Measurements from ENCODE around the gene CHST11. TPM values are rescaled to one million over a fixed set of nuclear protein-coding genes. Genes with fewer than 3 reads are reported as not detected.

The CHST11 gene
- total RNA-seq, 1 experiment from 2014 or later = 0.25 TPM

- H3K9me3 Mint-ChIP-seq (ENCODE audit: unreplicated experiment) = no peaks in the 10 kb centered on the region
- POLR2A ChIA-PET = no interaction called here
- BruUV-seq (replicated peaks) = no TSS peak
These were observed 62.7 kb downstream of the CHST11 start for GRCh38 chr12:104519190-104520019.

GRCh38 chr12:104520242-104520900 is 63.6 kb downstream of the CHST11 start:
- BruUV-seq (replicated peaks) = no TSS peak
- H3K27me3 Mint-ChIP-seq (ENCODE audit: insufficient read depth, unreplicated experiment) = peaks cover 14% of the 10 kb centered on the region

More at GRCh38 chr12:104519190-104520019, 62.7 kb downstream of the CHST11 start:
- Mint-ChIP-seq H3K36me3 (ENCODE audit: insufficient read depth, unreplicated experiment) (no peaks in the 10 kb centered on the region), H3K27ac (ENCODE audit: unreplicated experiment) (no peak overlapping the region), H3K27me3 (ENCODE audit: insufficient read depth, unreplicated experiment) (peaks cover 15% of the 10 kb centered on the region), H3K4me3 (ENCODE audit: unreplicated experiment) (no peak overlapping the region), H3K4me1 (ENCODE audit: low read depth, unreplicated experiment) (no peaks in the 10 kb centered on the region)
- Histone ChIP-seq H3K27me3 (replicated peaks; ENCODE audit: control insufficient read depth, insufficient read depth, low read length) (no peaks in the 10 kb centered on the region; the same call in 1 of the 2 replicates), H3K4me1 (no peaks in the 10 kb centered on the region), H3K4me3 (ENCODE audit: low read depth, low read length) (no peak overlapping the region), H3K9me3 (no peaks in the 10 kb centered on the region), H3K36me3 (ENCODE audit: control insufficient read depth, insufficient read depth, low read length) (no peaks in the 10 kb centered on the region)
- DNase-seq = no peak
- intact Hi-C loops (cut with micrococcal nuclease; ENCODE audit: unreplicated experiment) = no loop called here
- TF ChIP-seq CTCF (IDR thresholded peaks at IDR 0.05; ENCODE audit: insufficient read depth in 1 of 2, low read depth in 1 of 2, low read length in 1 of 2, severe bottlenecking in 1 of 2, unreplicated experiment in 1 of 2) = no peak
- CTCF ChIA-PET = no interaction called here

More at GRCh38 chr12:104520242-104520900, 63.6 kb downstream of the CHST11 start:
- Histone ChIP-seq H3K36me3 (ENCODE audit: control insufficient read depth, insufficient read depth, low read length) (no peaks in the 10 kb centered on the region), H3K4me1 (no peaks in the 10 kb centered on the region), H3K27me3 (replicated peaks; ENCODE audit: control insufficient read depth, insufficient read depth, low read length) (no peaks in the 10 kb centered on the region; the same call in 1 of the 2 replicates), H3K9me3 (no peaks in the 10 kb centered on the region), H3K4me3 (ENCODE audit: low read depth, low read length) (no peak overlapping the region)
- ChIA-PET POLR2A (no interaction called here), CTCF (no interaction called here)
- H3K27ac Mint-ChIP-seq (ENCODE audit: unreplicated experiment) = no peak overlapping the region
- no peak for DNase-seq
- H3K4me1 Mint-ChIP-seq (ENCODE audit: low read depth, unreplicated experiment) = no peaks in the 10 kb centered on the region
- no peaks in the 10 kb centered on the region for H3K9me3 Mint-ChIP-seq (ENCODE audit: unreplicated experiment)
- TF ChIP-seq CTCF (IDR thresholded peaks at IDR 0.05; ENCODE audit: insufficient read depth in 1 of 2, low read depth in 1 of 2, low read length in 1 of 2, severe bottlenecking in 1 of 2, unreplicated experiment in 1 of 2) = no peak
- no peak overlapping the region for H3K4me3 Mint-ChIP-seq (ENCODE audit: unreplicated experiment)
- intact Hi-C loops (cut with micrococcal nuclease; ENCODE audit: unreplicated experiment) = no loop called here
- no peaks in the 10 kb centered on the region for H3K36me3 Mint-ChIP-seq (ENCODE audit: insufficient read depth, unreplicated experiment)

All from Caco-2 (cell line).